Epithelial cell of esophagus (primary cell): ENCODE data around the gene THSD1.
"Not testable (repeated sequence)": the region's sequence is repeated elsewhere in the genome, so short reads cannot be mapped to it uniquely, and the experiment has no call there.

ENCODE experiments used
- DNase-seq: peaks from one replicate; pipeline ENCODE4 v3.0.0; 2010; ENCODE audit warnings: low read depth
- H3K4me3 ChIP-seq: 2 replicates; pipeline ENCODE4 v1.5.1; 2011; ENCODE audit warnings: mild to moderate bottlenecking, low read length, control low read depth
- TF ChIP-seq, protein P1 (sequence below): IDR thresholded peaks from 2 replicates; pipeline ENCODE4 v1.5.1; 2011; ENCODE audit warnings: low read depth, mild to moderate bottlenecking, low read length, control low read depth, inconsistent platforms; ENCODE audit not compliant: insufficient read depth; ENCODE audit errors: missing control alignments

THSD1 gene

DNA sequence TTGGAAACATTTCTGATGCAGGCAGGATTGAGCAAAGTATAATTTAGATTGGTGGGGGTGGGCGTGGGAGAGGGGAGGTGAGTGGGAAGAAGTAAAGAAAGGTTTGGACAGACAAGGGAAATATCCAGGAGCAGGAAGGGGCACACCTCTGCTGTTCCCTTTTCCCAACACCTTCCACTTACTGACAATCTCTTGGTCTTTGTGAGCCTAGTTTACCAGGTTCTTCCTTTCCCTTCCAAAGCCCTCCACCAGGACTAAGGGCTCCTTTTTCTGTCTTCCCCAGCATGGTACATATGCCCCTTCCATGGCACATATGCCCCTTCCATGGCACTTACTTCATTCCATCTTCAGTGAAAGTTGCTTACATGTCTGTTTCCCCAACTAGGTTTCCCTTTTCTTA, 6.2 kb upstream of the THSD1 start:
- TF ChIP-seq, protein P1, sequence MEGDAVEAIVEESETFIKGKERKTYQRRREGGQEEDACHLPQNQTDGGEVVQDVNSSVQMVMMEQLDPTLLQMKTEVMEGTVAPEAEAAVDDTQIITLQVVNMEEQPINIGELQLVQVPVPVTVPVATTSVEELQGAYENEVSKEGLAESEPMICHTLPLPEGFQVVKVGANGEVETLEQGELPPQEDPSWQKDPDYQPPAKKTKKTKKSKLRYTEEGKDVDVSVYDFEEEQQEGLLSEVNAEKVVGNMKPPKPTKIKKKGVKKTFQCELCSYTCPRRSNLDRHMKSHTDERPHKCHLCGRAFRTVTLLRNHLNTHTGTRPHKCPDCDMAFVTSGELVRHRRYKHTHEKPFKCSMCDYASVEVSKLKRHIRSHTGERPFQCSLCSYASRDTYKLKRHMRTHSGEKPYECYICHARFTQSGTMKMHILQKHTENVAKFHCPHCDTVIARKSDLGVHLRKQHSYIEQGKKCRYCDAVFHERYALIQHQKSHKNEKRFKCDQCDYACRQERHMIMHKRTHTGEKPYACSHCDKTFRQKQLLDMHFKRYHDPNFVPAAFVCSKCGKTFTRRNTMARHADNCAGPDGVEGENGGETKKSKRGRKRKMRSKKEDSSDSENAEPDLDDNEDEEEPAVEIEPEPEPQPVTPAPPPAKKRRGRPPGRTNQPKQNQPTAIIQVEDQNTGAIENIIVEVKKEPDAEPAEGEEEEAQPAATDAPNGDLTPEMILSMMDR, result no peak
- no peak for DNase-seq
- no peak overlapping the region for H3K4me3 ChIP-seq

DNA sequence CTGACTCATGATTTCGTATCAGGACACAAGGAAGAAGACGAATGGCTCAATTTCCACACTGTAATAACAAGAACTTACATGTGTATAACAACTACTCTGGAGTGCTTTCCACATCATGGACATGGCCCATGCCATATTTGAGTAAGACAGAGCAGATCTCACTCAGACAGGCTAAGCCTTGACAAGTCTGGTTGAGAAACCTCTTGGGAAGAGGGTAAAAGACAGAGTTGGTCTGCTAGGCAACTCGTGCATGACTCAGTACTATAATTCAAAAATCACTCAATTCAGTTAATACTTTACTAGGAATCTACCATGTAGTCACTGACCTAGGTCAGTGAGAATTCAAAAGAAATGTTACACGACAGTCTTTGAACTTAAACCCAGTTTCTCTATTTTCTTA, 5.7 kb upstream of the THSD1 start:
- DNase-seq, result peak; percentile 99
- TF ChIP-seq, protein P1, result no peak
- no peak overlapping the region for H3K4me3 ChIP-seq

DNA sequence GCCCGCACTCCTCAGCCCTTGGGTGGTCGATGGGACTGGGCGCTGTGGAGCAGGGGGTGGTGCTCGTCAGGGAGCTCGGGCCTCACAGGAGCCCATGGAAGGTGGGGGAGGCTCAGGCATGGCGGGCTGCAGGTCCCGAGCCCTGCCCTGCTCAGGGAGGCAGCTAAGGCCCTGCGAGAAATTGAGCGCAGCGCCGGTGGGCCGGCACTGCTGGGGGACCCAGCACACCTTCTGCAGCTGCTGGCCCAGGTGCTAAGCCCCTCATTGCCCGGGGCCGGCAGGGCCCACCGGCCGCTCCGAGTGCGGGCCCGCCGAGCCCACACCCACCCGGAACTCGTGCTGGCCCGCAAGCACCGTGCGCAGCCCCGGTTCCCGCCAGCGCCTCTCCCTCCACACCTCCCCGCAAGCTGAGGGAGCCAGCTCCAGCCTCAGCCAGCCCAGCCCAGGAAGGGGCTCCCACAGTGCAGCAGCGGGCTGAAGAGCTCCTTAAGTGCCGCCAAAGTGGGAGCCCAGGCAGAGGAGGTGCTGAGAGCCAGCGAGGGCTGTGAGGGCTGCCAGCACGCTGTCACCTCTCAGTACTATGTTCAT, 2.2 kb upstream of the THSD1 start:
- not testable (repeated sequence) for H3K4me3 ChIP-seq, DNase-seq

DNA sequence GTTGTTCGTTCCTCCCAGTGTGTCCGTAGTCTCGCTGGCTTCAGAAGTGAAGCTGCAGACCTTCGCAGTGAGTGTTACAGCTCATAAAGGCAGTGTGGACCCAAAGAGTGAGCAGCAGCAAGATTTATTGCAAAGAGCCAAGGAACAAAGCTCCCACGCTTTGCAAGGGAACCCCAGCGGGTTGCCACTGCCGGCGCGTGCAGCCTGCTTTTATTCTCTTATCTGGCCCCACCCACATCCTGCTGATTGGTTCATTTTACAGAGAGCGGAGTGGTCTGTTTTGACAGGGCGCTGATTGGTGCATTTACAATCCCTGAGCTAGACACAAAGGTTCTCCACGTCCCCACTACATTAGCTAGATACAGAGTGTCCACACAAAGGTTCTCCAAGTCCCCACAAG, 1.5 kb upstream of the THSD1 start:
- H3K4me3 ChIP-seq, DNase-seq: not testable (repeated sequence)

DNA sequence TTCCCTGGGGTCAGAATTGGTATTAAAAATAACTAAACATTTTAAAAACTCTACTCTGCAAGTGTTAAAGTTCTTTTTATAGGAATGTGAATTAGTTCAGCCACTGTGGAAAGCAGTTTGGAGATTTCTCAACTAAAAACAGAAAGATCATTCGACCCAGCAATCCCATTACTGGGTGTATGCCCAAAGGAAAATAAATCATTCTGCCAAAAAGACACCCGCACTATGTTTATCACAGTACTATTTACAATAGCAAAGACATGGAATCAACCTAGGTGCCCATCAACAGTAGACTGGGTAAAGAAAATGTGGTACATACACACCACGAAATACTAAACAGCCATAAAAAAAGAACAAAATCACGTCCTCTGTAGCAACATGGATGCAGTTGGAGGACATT, 657 bp upstream of the THSD1 start:
- TF ChIP-seq, protein P1, result no peak
- peak overlapping the region; percentile 82 for H3K4me3 ChIP-seq
- no peak for DNase-seq

DNA sequence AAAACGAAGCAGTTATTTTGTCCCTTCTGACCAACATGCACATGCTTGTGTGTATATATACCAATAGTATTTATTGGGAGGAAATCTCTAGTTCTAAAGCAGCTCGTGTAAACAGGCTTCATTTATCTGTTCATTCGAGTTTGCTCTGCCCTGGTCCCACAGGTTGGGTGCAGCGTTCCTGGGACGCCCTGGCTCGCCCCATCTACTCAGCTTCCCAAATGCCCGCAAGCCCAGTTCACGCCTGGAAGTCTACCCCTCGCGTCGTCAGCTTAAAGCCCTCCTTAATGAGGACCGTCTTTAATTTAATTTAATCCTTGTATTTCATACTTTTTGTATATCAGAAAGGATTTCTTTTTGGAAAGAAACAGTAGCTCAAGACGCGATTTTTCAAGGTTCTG, 604 bp downstream of the THSD1 start:
- DNase-seq, result peak; percentile 35
- peak overlapping the region; percentile 82 for H3K4me3 ChIP-seq
- TF ChIP-seq, protein P1, result no peak

DNA sequence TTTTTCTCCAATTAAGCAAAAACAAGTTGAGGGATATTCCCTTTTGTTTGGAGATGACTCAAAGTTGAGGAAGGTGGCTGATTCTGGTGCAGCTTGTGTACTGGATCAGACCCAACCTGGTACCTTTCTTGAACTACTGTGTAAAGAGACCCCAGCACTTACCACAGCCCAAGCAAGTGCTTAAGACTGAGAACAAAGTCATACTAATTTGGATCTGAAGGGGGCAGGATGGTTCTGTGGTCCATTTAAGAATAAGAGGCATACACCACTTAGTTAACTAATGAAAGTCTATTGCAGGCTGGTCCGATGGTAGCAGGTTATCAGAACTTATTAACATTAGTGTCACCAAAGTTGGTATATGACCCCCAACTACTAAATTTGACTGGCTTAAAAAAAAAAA, 6.3 kb downstream of the THSD1 start:
- TF ChIP-seq, protein P1, result peak; percentile 34
- no peak overlapping the region for H3K4me3 ChIP-seq
- DNase-seq, result peak; percentile 48

DNA sequence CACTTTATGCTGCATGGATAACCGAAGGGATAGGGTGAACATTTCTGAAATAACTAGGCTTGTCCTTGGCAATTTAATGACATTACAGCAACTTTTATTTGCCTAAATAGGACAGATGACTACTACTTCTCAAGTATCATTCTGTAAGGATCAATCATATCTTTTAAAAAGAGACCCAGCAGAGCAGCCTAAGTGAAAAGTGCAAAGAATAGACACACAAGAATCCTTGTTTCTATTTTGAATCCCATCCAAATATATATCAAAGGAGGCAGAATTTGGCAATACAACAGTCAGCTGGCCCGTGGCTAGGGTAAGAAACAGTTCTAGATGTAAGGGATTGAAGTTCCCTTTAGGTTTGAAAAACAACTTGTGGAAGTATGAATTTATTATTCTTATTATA, 6.9 kb downstream of the THSD1 start:
- TF ChIP-seq, protein P1, result no peak
- DNase-seq, result no peak
- H3K4me3 ChIP-seq, result no peak overlapping the region
